KMS-11 (cell line): ENCODE results near the gene POU2F1.

Experiments used
- H2AFZ ChIP-seq: fragments of 200-600 bp; sonication (generic); 2 replicates; pipeline ENCODE4 v1.6.1; 2016; ENCODE audit warnings: antibody characterized with exemption, mixed run types, low read depth
- H3K27ac ChIP-seq: fragments of 200-600 bp; sonication (generic); 2 replicates; pipeline ENCODE4 v1.6.1; 2016; ENCODE audit warnings: mild to moderate bottlenecking, mixed run types
- H3K27me3 ChIP-seq: fragments of 200-600 bp; sonication (generic); 2 replicates; pipeline ENCODE4 v1.6.1; 2017; ENCODE audit warnings: mild to moderate bottlenecking, low read depth, mixed run types, moderate library complexity; ENCODE audit not compliant: insufficient read depth
- H3K36me3 ChIP-seq: fragments of 200-600 bp; sonication (generic); 2 replicates; pipeline ENCODE4 v1.6.1; 2017; ENCODE audit warnings: mild to moderate bottlenecking, mixed run types; ENCODE audit not compliant: insufficient read depth
- H3K4me1 ChIP-seq: fragments of 200-600 bp; sonication (generic); 2 replicates; pipeline ENCODE4 v1.6.1; 2016; ENCODE audit warnings: mild to moderate bottlenecking, low read depth, mixed run types; ENCODE audit not compliant: poor library complexity, severe bottlenecking
- H3K4me2 ChIP-seq: fragments of 200-600 bp; sonication (generic); 2 replicates; pipeline ENCODE4 v1.7.0; 2016; ENCODE audit warnings: mild to moderate bottlenecking, mixed run types
- H3K4me3 ChIP-seq: fragments of 200-600 bp; sonication (generic); IDR thresholded peaks from 2 replicates; pipeline ENCODE4 v1.6.1; 2017; ENCODE audit warnings: low read depth, low read length, mixed read lengths; ENCODE audit not compliant: insufficient read depth
- H3K79me2 ChIP-seq: fragments of 200-600 bp; sonication (generic); 2 replicates; pipeline ENCODE4 v1.6.1; 2016; ENCODE audit warnings: low read depth, mixed run types; ENCODE audit not compliant: insufficient read depth
- H3K9ac ChIP-seq: fragments of 200-600 bp; sonication (generic); 2 replicates; pipeline ENCODE4 v1.6.1; 2016; ENCODE audit warnings: mild to moderate bottlenecking, mixed run types
- H4K20me1 ChIP-seq: fragments of 200-600 bp; sonication (generic); 2 replicates; pipeline ENCODE4 v1.6.1; 2016; ENCODE audit warnings: mild to moderate bottlenecking, mixed run types; ENCODE audit not compliant: insufficient read depth
- TF ChIP-seq, protein P1 (sequence below): fragments of 200-600 bp; sonication (generic); conservative IDR thresholded peaks from 2 replicates; pipeline ENCODE4 v1.6.1; 2017; ENCODE audit warnings: low read depth, mild to moderate bottlenecking, antibody characterized with exemption, low read length, moderate library complexity, mixed read lengths

Gene POU2F1

DNA sequence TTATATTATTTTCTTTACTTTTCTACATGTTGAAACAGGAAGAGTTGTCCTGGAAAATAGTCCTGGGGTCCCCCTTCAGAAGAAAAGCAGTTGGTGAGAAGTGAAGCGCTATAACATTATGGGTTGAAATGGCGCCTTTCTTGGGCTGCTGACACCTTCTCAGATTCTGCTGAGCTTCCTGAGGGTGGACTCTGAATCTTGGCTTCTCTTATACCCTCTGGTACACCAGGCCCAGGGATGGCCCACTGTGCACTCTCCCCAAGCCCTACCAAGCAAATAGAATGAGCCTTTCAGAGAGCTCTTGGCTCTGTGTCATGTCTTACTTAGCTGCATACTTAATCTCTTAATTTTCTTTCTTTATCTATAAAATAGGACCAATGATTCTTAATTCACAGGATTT is 255.4 kb downstream of the POU2F1 start:
- no peak overlapping the region for H3K4me3 ChIP-seq
- H4K20me1 ChIP-seq, result no peaks in the 10 kb centered on the region
- no peak overlapping the region for H3K9ac ChIP-seq
- H3K79me2 ChIP-seq, result no peaks in the 10 kb centered on the region
- no peaks in the 10 kb centered on the region for H3K36me3 ChIP-seq
- H3K27me3 ChIP-seq, result no peaks in the 10 kb centered on the region
- no peak overlapping the region for H3K27ac ChIP-seq
- no peak overlapping the region for H2AFZ ChIP-seq
- TF ChIP-seq, protein P1, sequence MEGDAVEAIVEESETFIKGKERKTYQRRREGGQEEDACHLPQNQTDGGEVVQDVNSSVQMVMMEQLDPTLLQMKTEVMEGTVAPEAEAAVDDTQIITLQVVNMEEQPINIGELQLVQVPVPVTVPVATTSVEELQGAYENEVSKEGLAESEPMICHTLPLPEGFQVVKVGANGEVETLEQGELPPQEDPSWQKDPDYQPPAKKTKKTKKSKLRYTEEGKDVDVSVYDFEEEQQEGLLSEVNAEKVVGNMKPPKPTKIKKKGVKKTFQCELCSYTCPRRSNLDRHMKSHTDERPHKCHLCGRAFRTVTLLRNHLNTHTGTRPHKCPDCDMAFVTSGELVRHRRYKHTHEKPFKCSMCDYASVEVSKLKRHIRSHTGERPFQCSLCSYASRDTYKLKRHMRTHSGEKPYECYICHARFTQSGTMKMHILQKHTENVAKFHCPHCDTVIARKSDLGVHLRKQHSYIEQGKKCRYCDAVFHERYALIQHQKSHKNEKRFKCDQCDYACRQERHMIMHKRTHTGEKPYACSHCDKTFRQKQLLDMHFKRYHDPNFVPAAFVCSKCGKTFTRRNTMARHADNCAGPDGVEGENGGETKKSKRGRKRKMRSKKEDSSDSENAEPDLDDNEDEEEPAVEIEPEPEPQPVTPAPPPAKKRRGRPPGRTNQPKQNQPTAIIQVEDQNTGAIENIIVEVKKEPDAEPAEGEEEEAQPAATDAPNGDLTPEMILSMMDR, result no peak
- no peaks in the 10 kb centered on the region for H3K4me1 ChIP-seq
- no peak overlapping the region for H3K4me2 ChIP-seq
